ENCODE data around the gene ZNF836. TPM values are rescaled to one million over a fixed set of nuclear protein-coding genes. Genes with fewer than 3 reads are reported as not detected.

ZNF836 gene
- total RNA-seq, 3 donors from 2014 or later, result 9.1 to 16.6 (median 11.1) TPM

- H3K36me3 ChIP-seq (ENCODE audit: low read depth), result peaks cover 4% of the 10 kb centered on the region
- TF ChIP-seq, protein P1, sequence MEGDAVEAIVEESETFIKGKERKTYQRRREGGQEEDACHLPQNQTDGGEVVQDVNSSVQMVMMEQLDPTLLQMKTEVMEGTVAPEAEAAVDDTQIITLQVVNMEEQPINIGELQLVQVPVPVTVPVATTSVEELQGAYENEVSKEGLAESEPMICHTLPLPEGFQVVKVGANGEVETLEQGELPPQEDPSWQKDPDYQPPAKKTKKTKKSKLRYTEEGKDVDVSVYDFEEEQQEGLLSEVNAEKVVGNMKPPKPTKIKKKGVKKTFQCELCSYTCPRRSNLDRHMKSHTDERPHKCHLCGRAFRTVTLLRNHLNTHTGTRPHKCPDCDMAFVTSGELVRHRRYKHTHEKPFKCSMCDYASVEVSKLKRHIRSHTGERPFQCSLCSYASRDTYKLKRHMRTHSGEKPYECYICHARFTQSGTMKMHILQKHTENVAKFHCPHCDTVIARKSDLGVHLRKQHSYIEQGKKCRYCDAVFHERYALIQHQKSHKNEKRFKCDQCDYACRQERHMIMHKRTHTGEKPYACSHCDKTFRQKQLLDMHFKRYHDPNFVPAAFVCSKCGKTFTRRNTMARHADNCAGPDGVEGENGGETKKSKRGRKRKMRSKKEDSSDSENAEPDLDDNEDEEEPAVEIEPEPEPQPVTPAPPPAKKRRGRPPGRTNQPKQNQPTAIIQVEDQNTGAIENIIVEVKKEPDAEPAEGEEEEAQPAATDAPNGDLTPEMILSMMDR (IDR thresholded peaks at IDR 0.05), result no peak
- DNase-seq (peak in 2 of 3 donors; percentile 43 to 72), ATAC-seq (peak; percentile 31)
- intact Hi-C loops (cut with DNase I, micrococcal nuclease), result no loop called here
- H3K4me3 ChIP-seq, result no peak overlapping the region
- peaks cover 32% of the 10 kb centered on the region for H3K4me1 ChIP-seq (ENCODE audit: low read depth)
- no peaks in the 10 kb centered on the region for H3K9me3 ChIP-seq
Measured at GRCh38 chr19:52191389-52191788, 20.0 kb upstream of the ZNF836 start.

DNA sequence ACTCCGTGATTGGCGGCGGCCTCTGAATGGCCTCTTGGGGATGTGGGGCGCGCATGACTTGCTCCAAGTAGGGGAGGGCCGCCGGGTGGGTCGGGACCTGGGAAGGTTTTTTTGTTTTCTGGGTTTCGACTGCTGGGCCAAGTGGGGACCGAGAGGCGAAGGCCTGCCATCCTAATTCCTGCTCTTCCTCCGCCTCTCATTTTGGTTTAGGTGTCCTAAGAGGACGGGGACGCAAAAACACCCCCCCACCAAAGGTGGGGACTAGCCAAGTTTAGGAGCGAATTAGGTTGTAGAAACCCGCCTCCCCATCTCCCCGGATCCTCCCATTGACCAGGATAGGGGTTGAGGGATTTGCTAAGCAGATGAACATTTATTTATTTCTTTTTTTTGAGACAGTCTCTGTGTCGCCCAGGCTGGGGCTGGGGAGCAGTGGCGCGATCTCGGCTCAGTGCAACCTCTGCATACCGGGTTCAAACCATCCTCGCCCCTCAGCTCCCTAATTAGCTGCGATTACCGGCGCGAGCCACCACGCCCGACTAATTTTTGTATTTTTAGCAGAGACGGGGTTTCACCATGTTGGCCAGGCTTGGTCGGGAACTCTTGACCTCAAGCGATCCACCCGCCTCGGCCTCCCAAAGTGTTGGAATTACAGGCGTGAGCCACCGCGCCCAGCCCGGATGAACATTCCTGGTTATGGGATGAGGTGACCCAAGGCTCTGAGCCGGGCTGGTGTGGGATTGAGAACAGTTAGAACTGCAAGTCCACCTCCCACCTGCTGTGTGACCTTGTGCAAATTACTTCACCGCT, 19.3 kb upstream of the ZNF836 start:
- intact Hi-C loops (cut with DNase I, micrococcal nuclease), result no loop called here
- TF ChIP-seq, protein P1 (IDR thresholded peaks at IDR 0.05), result no peak
- H3K9me3 ChIP-seq, result no peaks in the 10 kb centered on the region
- peaks cover 4% of the 10 kb centered on the region for H3K36me3 ChIP-seq (ENCODE audit: low read depth)
- peaks cover 29% of the 10 kb centered on the region for H3K4me1 ChIP-seq (ENCODE audit: low read depth)
- peak overlapping the region; percentile 77 for H3K4me3 ChIP-seq
- DNase-seq (peak; percentile 49 to 67 (median 65)), ATAC-seq (peak; percentile 1)

GRCh38 chr19:52189735-52190486, 18.5 kb upstream of the ZNF836 start, which contains the start of gene PPP2R1A:
Gene PPP2R1A (plus strand): TSS chr19:52190052. CDS start chr19:52190097, 45 bp downstream.
- intact Hi-C loops (cut with DNase I, micrococcal nuclease), result no loop called here

GRCh38 chr19:52188822-52189734, 17.7 kb upstream of the ZNF836 start:
- Histone ChIP-seq H3K4me1 (ENCODE audit: low read depth) (peaks cover 25% of the 10 kb centered on the region), H3K36me3 (ENCODE audit: low read depth) (peaks cover 4% of the 10 kb centered on the region), H3K4me3 (peak overlapping the region; percentile 77), H3K9me3 (no peaks in the 10 kb centered on the region)
- intact Hi-C loops (cut with DNase I, micrococcal nuclease), result no loop called here
- DNase-seq, result peak in 2 of 3 donors; percentile 71 to 100
- TF ChIP-seq, protein P1 (IDR thresholded peaks at IDR 0.05), result no peak
- ATAC-seq, result peak; percentile 3

More at GRCh38 chr19:52189735-52190486, 18.5 kb upstream of the ZNF836 start, which contains the start of gene PPP2R1A:
- ATAC-seq, result peak; percentile 91
- no peaks in the 10 kb centered on the region for H3K9me3 ChIP-seq
- TF ChIP-seq, protein P1 (IDR thresholded peaks at IDR 0.05), result no peak
- H3K4me3 ChIP-seq, result peak within 1 kb of the TSS; percentile 77
- H3K4me1 ChIP-seq (ENCODE audit: low read depth), result peaks cover 25% of the 10 kb centered on the region
- H3K36me3 ChIP-seq (ENCODE audit: low read depth), result peaks cover 4% of the 10 kb centered on the region
- peak; percentile 98 to 99 (median 99) for DNase-seq

DNA sequence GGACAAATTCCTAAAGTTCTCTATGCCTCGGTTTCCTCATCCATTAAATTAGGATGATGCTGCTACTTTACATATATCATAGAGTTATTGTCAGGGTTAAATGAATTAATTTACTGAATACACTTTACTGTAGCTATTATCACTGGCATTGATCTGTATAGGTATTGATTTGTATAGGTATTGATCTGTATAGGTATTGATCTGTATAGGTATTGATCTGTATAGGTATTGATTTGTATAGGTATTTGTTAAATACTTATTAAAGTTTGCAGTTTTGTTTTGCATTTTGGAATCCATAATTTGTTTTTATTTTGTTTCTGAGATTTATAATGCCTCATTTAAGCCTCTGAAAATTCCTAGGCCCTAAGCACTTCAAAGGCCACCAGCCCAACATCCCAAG, 16.0 kb upstream of the ZNF836 start:
- Histone ChIP-seq H3K36me3 (ENCODE audit: low read depth) (peaks cover 4% of the 10 kb centered on the region), H3K9me3 (no peaks in the 10 kb centered on the region), H3K4me3 (no peak overlapping the region), H3K4me1 (ENCODE audit: low read depth) (peaks cover 17% of the 10 kb centered on the region)
- intact Hi-C loops (cut with DNase I, micrococcal nuclease), result no loop called here
- TF ChIP-seq, protein P1 (IDR thresholded peaks at IDR 0.05), result no peak
- ATAC-seq (no peak), DNase-seq (no peak)
